GM19455 (cell line): ENCODE measurements around the gene LRP5.
"Not testable (repeated sequence)": the region's sequence is repeated elsewhere in the genome, so short reads cannot be mapped to it uniquely, and the experiment has no call there.

ENCODE experiments used
- ATAC-seq: cut with Tn5 transposase; IDR thresholded peaks from one replicate; pipeline ENCODE4 v1.9.1; 2021; ENCODE audit not compliant: unreplicated experiment

Gene LRP5

GRCh38 chr11:68386331-68386978, 74.1 kb downstream of the LRP5 start:
- no peak for ATAC-seq

GRCh38 chr11:68387840-68388239, 75.4 kb downstream of the LRP5 start:
- no peak for ATAC-seq

- ATAC-seq = no peak
Measured at GRCh38 chr11:68388595-68389198, 76.3 kb downstream of the LRP5 start.

DNA sequence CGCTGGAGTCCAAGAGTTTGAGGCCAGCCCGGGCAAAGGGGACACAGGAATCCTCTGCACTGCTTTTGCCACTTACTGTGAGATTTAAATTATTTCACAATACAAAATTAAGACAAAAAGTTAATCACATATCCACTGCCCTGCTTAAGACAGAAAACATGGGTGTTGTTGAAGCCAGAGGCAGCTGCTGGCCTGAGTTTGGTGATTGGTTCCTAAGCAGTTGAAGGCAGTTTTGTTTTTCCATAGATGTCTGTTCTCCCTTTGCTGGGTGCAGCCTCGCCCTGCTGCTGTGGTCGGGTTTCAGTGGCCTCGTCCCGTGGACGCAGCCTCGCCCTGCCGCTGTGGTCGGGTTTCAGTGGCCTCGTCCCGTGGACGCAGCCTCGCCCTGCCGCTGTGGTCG, 77.9 kb downstream of the LRP5 start:
- ATAC-seq = no peak

DNA sequence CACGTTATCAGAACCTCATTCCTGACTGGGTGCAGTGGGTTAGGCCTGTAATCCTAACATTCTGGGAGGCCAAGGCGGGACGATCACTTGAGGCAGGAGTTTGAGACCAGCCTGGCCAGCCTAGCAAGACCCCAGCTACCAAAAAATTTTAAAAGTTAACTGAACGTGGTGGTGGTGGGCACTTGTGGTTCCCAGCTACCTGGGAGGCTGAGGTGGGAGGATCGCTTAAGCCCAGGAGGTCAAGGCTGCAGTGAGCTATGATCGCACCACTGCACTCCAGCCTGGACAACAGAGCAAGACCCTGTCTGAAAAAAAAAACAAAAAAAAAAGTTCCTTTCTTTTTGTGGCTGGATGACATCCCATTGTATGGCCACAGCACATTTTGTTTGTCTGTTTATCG, 80.4 kb downstream of the LRP5 start:
- no peak for ATAC-seq

DNA sequence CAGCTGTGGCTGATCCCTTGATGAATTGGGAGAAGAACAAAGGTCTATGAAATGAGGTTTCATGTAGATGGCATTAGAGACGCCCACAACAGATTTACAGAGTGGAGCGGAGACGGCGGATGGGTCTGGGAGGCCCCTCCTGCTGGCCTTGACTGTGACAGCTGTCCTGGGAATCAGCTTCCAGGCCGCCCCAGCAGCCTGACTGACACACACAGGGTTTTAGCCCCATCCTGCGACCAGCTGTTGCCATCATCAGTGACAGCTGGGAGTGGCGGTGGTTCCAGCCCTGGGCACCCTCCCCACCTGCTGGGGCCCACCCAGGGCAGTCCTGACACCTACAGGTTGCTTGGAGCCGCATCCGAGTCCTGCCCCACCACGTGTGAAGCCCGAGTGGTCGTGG, 84.1 kb downstream of the LRP5 start:
- no peak for ATAC-seq

- ATAC-seq = no peak
Measured at GRCh38 chr11:68397256-68397655, 84.9 kb downstream of the LRP5 start.

GRCh38 chr11:68398995-68399851, 86.8 kb downstream of the LRP5 start:
- ATAC-seq = no peak

DNA sequence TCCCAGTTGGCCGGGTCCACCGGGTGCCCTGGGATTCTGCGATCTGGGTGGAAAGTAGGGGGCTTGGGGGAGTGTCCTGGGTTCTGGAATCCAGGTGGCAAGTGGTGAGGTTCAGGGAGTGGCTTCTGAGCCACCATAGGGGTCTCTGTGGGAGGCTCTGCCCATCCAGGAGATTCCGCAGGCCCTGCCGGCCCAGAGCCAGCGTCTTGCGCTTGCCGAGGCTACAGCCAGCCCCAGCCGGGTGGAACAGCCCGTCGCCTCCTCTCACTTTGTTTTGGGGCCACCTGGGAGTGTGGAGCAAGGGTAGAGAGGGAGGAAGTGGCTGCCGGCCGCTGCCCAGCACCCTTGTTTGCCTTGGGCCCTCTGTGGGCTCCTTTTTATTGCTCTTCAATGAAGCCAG, 87.5 kb downstream of the LRP5 start:
- ATAC-seq = no peak

- ATAC-seq = not testable (repeated sequence)
Measured at GRCh38 chr11:68400584-68400983, 88.2 kb downstream of the LRP5 start.

- no peak for ATAC-seq
Measured at GRCh38 chr11:68401856-68402255, 89.5 kb downstream of the LRP5 start.

DNA sequence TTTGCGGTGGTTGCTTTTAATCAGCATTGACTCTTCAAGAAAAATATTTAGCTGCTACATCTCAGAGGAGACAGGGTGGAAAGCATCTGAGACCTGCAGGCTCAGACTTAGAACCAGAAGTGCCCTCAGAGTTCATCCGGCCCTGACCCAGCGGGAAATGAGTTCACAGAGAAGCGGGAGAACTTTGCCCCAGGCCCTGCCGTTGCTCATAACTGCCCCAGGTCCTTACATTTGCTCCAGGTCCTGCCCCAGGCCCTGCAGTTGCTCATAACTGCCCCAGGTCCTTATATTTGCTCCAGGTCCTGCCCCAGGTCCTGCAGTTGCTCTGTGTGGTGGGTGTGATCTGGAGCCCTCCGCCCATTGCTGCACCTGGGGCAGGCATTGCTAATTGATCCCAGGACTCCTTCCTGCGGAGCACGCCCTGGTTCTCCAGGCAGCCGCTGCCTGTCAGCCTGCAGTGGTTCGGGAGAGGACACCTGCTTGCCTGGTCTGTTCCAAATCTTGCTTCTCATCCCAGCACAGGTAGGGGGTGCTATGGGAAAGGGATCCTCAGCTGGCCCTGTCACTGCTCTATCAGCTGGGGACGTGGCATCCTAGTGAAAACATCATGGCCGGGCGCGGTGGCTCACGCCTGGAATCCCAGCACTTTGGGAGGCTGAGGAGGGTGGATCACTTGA, 90.1 kb downstream of the LRP5 start:
- ATAC-seq = no peak

- ATAC-seq = no peak
Measured at GRCh38 chr11:68403424-68403823, 91.0 kb downstream of the LRP5 start.

DNA sequence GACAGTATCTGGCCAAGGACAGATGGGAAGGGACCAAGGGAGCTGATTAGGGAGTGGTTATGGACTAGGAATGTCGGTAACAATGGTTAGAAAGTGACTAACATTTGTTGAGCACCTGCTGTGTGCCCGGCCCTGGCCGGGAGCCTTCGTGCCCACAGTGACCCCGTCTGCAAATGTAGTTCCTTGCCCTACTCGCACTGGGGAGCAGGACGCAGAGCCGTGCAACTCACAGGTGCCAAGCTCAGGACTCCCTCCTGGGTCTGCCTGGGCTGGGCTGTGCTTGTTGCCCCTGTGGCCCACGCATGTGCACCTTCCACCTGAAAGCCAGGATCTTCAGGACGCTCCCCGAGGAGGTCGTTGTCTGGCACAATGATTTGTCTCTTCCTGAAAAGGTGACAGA, 91.4 kb downstream of the LRP5 start:
- ATAC-seq = no peak

DNA sequence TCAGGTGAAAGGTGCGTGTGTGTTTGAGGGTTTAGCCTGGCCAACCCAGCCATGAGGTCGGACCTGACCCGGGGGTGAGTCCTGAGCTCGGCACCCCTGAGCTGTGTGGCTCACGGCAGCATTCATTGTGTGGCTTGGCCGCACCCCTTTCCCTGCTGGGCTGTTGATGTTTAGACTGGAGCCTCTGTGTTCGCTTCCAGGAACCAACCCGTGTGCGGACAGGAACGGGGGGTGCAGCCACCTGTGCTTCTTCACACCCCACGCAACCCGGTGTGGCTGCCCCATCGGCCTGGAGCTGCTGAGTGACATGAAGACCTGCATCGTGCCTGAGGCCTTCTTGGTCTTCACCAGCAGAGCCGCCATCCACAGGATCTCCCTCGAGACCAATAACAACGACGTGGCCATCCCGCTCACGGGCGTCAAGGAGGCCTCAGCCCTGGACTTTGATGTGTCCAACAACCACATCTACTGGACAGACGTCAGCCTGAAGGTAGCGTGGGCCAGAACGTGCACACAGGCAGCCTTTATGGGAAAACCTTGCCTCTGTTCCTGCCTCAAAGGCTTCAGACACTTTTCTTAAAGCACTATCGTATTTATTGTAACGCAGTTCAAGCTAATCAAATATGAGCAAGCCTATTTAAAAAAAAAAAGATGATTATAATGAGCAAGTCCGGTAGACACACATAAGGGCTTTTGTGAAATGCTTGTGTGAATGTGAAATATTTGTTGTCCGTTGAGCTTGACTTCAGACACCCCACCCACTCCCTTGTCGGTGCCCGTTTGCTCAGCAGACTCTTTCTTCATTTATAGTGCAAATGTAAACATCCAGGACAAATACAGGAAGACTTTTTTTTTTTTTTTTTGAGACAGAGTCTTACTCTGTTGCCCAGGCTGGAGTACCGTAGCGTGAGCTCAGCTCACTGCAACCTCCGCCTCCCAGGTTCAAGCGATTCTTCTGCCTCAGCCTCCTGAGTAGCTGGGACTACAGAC, 94.2 kb downstream of the LRP5 start:
- ATAC-seq = no peak

DNA sequence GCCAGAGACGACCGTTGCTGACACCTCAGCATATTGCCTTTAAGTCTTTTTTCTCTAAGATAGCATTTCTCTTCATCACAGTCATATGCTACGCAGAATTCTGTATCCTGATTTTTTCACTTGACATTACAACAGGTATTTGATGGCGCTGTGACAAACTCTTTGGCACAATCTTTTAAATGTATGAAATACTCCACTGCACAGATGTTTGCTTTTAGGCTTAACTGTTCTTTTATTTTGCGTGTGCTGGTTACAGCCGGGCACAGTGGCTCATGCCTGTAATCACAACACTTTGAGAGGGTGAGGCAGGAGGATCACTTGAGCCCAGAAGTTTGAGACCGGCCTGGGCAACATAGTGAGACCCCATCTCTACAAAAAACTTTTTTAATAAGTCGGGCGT, 96.1 kb downstream of the LRP5 start:
- ATAC-seq = no peak

DNA sequence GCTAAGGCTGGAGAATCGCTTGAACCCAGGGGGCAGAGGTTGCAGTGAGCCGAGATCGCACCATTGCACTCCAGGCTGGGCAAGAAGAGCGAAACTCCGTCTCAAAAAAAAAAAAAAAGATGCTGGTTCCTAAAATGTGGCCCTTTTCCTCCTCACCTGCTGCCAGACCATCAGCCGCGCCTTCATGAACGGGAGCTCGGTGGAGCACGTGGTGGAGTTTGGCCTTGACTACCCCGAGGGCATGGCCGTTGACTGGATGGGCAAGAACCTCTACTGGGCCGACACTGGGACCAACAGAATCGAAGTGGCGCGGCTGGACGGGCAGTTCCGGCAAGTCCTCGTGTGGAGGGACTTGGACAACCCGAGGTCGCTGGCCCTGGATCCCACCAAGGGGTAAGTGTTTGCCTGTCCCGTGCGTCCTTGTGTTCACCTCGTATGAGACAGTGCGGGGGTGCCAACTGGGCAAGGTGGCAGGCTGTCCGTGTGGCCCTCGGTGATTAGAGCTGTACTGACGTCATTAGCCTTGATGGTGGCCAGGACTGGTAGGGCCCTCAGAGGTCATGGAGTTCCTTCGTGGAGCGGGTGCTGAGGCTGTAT, 97.5 kb downstream of the LRP5 start:
- ATAC-seq = no peak

- ATAC-seq = no peak
Measured at GRCh38 chr11:68411501-68411991, 99.2 kb downstream of the LRP5 start.

GRCh38 chr11:68412593-68413475, 100.4 kb downstream of the LRP5 start:
- no peak for ATAC-seq
